Body of pancreas (tissue), 4 donors: Measurements from ENCODE around the gene RBM4B.

Experiments used
- POLR2A ChIP-seq, 3 donors: fragments of 450-650 bp; IDR thresholded peaks; one replicate each; pipeline ENCODE4 v1.6.1; 2016; ENCODE audit warnings: antibody characterized with exemption in 3 of 3, mild to moderate bottlenecking in 2 of 3
- TF ChIP-seq, protein P1 (sequence below), 7 experiments: fragments of 450-650 bp in 4 of 7; fragments of 200-600 bp in 3 of 7; sonication (generic) in 3 of 7; IDR thresholded peaks; one replicate each; pipeline ENCODE4 v1.5.1; 2016 to 2019; ENCODE audit warnings: antibody characterized with exemption in 7 of 7

DNA sequence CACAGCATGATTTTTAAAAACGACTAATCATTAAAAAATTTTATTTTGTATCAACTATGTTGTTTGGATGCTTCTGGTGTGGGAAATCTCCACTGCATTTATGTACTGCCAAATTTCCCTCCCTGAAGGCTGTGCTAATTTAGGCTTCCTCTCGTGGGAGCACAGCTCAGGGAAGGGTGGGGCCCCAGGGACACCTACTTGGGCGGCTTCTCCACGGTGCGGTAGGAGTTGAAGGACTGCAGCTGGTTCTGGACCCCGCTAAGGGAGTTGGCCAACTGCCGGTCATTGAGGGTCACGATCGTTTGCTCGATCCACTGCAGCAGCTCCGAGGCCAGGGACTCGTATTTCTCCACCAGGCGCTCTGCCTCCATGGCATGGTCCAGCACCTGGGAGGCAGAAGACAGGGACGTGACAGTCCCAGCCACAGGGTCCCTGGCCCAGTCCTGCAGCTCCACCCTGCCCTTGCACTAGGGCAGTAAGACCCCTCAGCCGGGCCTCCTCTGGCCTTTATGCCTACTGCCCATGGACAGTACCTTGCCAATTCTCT is 32.8 kb upstream of the RBM4B start:
- TF ChIP-seq, protein P1, sequence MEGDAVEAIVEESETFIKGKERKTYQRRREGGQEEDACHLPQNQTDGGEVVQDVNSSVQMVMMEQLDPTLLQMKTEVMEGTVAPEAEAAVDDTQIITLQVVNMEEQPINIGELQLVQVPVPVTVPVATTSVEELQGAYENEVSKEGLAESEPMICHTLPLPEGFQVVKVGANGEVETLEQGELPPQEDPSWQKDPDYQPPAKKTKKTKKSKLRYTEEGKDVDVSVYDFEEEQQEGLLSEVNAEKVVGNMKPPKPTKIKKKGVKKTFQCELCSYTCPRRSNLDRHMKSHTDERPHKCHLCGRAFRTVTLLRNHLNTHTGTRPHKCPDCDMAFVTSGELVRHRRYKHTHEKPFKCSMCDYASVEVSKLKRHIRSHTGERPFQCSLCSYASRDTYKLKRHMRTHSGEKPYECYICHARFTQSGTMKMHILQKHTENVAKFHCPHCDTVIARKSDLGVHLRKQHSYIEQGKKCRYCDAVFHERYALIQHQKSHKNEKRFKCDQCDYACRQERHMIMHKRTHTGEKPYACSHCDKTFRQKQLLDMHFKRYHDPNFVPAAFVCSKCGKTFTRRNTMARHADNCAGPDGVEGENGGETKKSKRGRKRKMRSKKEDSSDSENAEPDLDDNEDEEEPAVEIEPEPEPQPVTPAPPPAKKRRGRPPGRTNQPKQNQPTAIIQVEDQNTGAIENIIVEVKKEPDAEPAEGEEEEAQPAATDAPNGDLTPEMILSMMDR (IDR thresholded peaks at IDR 0.05), result no peak
- TF ChIP-seq POLR2A (IDR thresholded peaks at IDR 0.05), result no peak
